Dedifferentiated amniotic fluid mesenchymal stem cell (primary cell): ENCODE measurements around the gene COL4A4.
A peak's percentile ranks its signal among the peaks of the same experiment; 100 is the strongest.

Source experiments
- DNase-seq: peaks from one replicate; pipeline ENCODE4 v3.0.0-alpha.2; 2016; ENCODE audit errors: extremely low spot score

The COL4A4 gene

DNA sequence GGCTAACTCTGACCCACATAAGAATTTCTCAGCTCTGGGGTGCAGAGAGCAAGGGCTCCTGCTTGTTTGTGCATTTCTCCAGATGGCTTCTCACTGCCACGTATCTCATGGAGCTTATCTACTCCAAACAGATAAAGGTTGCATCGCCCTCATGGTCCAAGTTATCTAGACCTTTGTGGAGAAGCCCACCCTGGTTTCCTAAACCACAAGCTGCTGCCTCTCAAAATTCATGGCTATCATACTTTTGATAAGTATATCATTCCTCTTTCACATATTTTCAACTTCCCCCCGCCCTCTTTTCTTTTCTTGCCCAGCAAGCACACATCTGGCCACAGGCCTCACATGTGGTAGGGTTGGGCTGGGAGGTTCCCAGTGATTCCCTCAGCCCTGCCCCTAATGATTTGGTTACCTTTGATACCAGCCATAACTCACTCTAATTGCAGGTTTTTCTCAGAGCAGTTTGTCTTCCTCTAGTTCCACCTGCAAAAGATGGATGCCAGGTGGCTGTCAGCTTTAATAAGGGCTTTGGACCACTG, 182.1 kb downstream of the COL4A4 start:
- no peak for DNase-seq

GRCh38 chr2:226979004-226979403, 185.0 kb downstream of the COL4A4 start:
- DNase-seq, result no peak

DNA sequence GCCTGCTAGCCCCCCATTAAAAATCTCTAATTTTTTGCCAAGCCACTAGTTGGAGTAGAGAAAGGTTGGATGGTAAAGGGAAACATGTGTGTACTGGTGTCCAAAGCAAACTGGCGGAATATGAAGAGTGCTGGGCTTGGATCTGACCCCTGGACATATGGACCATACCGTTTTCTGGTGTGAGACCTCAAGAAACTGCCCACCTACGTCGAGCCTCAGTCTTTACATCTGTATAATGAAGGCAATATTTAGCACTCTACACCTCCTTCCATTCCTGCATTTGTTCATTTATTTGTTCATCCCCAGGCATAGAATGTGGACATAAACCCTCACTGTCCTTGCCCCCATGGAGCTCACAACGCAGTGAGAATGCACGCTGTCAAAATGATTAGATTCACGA, 185.7 kb downstream of the COL4A4 start:
- no peak for DNase-seq

DNA sequence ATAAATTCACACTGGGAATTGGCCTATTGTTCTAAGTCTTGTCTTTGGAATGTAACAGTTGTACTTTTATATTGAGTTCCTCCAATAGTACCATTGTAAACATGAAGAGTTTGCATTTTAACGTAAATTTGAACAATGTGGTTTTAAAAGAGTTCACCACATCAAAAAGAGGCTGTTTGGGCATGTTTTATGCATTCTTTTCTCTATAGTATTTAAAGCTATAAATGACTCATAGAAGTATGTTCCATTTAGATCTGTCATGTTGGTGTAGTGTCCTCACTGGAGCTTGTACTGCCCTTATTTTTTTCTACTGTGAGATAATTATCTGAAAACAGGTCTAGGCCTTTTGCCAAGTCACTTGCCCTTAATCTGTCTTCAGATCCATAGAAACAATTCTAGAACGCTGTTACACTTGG, 186.2 kb downstream of the COL4A4 start:
- DNase-seq, result peak; percentile 35

- no peak for DNase-seq
Observed at GRCh38 chr2:226973816-226974215, 190.2 kb downstream of the COL4A4 start.

- DNase-seq, result no peak
Observed at GRCh38 chr2:226971770-226972169, 192.2 kb downstream of the COL4A4 start.

- no peak for DNase-seq
Observed at GRCh38 chr2:226971084-226971483, 192.9 kb downstream of the COL4A4 start.

GRCh38 chr2:226970362-226970761, 193.6 kb downstream of the COL4A4 start:
- DNase-seq, result no peak

DNA sequence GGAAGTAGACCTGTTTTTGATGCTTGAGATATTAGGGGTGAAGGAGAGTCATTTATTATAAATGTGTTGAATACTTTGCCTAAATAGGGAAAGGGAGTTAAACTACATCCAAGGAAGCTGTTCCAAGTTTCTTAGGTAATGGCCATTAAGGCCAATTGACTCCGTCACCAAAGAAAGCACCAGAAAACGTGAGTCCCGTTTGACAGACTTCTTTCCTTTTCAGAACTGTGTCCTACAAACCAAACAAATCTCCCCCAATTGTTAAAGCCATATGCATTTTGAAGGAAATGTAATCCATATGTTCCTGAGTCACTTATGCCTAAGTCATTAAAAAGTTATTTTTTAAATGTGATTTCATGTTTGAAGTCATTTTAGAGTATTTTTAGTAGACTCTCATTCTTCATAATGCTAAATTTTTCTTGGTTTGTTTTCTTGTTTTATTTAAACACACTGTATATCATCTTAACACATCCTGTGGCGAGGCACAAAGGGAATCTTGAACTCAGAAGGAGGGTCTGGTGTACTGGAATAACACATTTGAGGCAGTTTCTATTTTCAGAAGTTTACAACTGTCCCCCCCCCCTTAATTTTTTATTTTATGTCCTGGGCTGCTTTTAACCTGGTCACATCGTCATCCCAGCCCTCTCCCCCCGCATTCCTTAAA, 194.5 kb downstream of the COL4A4 start:
- DNase-seq, result peak; percentile 28

DNA sequence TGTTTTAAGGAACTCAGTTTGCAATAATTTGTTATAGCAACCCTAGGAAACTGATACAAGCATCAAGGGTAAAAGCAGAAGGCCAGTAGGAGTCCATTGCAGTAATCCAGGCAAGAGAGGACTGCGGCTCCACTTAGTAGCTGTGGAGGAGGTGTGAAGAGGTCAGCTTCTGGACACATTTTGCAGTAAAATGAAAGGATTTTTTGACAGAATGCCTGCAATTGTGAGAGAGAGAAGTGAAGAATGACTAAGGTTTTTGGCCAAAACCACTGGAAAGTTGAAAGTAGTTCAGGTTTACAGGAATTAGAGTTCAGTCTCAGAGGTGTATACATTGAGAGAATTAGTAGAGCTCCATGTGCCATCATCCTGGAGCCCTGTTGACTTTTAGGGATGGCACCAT, 198.6 kb downstream of the COL4A4 start:
- no peak for DNase-seq

GRCh38 chr2:226963528-226963927, 200.5 kb downstream of the COL4A4 start:
- peak; percentile 41 for DNase-seq

DNA sequence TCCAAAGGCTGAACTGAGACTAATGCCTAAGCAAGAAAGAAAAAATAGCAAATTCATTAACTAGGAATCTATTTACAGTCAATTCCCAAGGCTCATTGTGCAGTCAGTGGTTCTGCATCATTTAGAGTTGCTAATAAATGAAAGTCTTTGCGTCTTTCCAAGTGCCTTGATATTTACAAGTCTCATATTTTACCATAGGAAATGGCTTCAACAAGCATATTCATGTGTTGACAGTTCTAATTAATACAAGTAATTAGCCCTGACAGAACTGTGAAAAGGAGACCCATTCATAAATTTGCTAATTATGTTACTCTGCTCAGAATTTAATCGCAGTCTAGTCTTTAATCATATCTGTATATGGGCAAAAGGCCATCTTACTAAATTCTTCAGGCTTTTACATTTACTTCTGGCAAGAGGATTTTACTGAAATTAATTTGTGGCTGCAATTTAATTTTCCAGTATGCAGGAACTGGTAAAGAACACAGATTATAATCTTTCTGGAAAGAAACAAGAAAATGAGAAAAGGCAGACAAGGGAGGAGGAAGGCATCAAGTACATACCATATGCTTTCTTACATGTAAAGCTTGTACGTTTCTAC, 201.7 kb downstream of the COL4A4 start:
- no peak for DNase-seq

DNA sequence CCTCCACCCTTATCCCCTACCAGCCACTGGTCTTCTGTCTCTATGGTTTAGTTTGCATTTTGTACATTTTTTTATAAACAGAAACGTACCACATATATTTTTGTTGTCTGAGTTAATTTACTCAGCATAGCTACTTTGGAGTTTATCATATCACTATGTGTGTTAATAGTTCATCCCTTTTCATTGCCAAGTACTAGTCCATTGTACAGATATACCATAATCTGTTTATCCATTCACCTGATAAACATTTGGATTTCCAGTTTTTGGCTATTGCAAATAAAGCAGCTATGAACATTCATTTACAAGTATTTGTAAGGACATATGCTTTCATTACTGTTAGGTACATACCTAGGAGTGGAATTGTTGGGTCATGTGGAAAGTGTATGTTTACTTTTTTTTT, 204.6 kb downstream of the COL4A4 start:
- no peak for DNase-seq

- DNase-seq, result no peak
Observed at GRCh38 chr2:226956659-226957058, 207.3 kb downstream of the COL4A4 start.

DNA sequence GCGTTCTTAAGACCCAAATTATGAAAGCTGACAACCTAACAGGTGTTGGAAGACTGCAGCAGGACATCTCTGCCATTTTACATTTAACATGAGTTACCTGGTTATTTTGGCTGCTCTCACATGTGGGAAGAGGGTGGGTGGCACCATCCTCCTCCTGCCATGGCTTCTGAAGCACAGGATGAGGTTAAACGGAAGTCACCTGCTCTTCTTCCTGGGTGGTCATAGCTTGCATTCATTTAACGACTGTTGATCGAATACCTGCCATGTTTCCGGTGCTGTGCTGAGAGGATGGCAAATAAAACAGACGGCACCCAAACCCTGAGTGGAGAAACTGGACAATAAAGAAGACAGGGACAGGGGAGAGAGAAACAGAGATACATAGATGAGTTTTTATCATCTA, 210.2 kb downstream of the COL4A4 start:
- no peak for DNase-seq

DNA sequence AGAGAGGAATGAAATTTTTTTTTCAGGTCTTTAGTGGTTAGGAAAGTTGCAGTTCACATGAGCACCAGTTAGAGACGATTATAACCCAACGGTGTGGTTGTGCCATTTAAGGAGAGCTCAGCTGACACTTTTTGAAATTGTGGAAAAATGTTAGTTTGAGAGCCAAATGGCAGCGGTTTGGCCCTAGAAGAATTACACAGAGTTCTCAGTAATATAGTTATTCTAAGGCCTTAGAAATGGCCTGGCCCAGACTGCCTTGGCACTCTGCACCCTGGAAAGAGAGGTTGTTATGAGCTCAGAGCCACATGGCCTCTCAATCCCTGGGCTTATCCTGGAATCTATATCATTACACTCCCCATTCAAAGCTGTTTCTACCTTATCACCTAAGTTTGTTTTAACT, 210.8 kb downstream of the COL4A4 start:
- DNase-seq, result no peak
